WERI-Rb-1 (cell line): Measurements from ENCODE around the gene DRD1.
"Not testable (repeated sequence)": the region's sequence is repeated elsewhere in the genome, so short reads cannot be mapped to it uniquely, and the experiment has no call there.

Source experiments
- DNase-seq: peaks from one replicate; pipeline ENCODE4 v3.0.0-alpha.2; 2020
- H3K27ac ChIP-seq: fragments of 250-450 bp; sonication (Bioruptor Pico); 2 replicates; pipeline ENCODE4 v1.5.1; 2020; ENCODE audit warnings: mild to moderate bottlenecking, moderate library complexity
- H3K27me3 ChIP-seq: fragments of 250-450 bp; sonication (Bioruptor Pico); 2 replicates; pipeline ENCODE4 v1.5.1; 2021; ENCODE audit warnings: mild to moderate bottlenecking, low read depth, moderate library complexity; ENCODE audit not compliant: insufficient read depth, severe bottlenecking
- H3K36me3 ChIP-seq: fragments of 250-450 bp; sonication (Bioruptor Pico); 2 replicates; pipeline ENCODE4 v1.5.1; 2020; ENCODE audit warnings: mild to moderate bottlenecking, moderate library complexity
- H3K4me3 ChIP-seq: 2 replicates; pipeline ENCODE4 v1.5.1; 2011; ENCODE audit warnings: low read depth, mild to moderate bottlenecking, control low read depth, low read length
- H3K9me3 ChIP-seq: fragments of 250-450 bp; sonication (Bioruptor Pico); 2 replicates; pipeline ENCODE4 v1.5.1; 2021; ENCODE audit warnings: mild to moderate bottlenecking, moderate library complexity; ENCODE audit not compliant: severe bottlenecking
- TF ChIP-seq, protein P1 (sequence below): IDR thresholded peaks from 2 replicates; pipeline ENCODE4 v1.5.1; 2011; ENCODE audit warnings: low read depth, mild to moderate bottlenecking, control low read depth, inconsistent platforms, low read length

DRD1 gene

DNA sequence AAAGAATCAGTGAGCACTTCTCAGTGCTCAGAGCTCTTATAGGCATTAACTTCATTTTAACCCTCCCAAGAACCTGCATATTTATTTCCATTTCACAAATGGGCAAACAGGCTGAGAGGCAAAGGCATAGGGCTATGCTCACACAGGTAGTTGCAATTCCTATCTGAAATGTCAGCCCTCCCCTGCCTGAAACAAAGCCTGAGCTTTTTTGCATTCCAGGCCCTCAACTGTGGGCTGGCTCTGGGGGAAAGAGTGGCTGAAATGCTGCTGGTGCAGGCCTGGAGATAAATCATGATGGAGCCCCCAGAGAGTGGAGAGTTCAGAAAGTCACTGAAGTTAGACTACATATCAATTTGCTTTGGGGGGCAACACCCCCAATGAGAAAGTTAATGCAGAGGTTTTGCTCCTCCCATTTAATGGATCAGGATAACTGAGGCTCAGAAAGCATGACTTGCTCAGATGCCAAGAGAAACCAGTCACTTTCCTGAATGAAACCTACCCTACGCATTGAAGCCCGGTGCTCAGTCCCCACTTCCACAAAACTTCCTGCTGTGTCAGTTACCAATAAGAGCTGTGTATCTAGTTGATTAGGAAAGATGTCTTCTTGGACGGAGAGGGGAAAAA is 5.6 kb downstream of the DRD1 start:
- H3K9me3 ChIP-seq: no peaks in the 10 kb centered on the region
- no peak overlapping the region for H3K27ac ChIP-seq
- TF ChIP-seq, protein P1, sequence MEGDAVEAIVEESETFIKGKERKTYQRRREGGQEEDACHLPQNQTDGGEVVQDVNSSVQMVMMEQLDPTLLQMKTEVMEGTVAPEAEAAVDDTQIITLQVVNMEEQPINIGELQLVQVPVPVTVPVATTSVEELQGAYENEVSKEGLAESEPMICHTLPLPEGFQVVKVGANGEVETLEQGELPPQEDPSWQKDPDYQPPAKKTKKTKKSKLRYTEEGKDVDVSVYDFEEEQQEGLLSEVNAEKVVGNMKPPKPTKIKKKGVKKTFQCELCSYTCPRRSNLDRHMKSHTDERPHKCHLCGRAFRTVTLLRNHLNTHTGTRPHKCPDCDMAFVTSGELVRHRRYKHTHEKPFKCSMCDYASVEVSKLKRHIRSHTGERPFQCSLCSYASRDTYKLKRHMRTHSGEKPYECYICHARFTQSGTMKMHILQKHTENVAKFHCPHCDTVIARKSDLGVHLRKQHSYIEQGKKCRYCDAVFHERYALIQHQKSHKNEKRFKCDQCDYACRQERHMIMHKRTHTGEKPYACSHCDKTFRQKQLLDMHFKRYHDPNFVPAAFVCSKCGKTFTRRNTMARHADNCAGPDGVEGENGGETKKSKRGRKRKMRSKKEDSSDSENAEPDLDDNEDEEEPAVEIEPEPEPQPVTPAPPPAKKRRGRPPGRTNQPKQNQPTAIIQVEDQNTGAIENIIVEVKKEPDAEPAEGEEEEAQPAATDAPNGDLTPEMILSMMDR: no peak
- H3K4me3 ChIP-seq: no peak overlapping the region
- peaks cover 92% of the 10 kb centered on the region for H3K27me3 ChIP-seq
- DNase-seq: no peak
- H3K36me3 ChIP-seq: no peaks in the 10 kb centered on the region

DNA sequence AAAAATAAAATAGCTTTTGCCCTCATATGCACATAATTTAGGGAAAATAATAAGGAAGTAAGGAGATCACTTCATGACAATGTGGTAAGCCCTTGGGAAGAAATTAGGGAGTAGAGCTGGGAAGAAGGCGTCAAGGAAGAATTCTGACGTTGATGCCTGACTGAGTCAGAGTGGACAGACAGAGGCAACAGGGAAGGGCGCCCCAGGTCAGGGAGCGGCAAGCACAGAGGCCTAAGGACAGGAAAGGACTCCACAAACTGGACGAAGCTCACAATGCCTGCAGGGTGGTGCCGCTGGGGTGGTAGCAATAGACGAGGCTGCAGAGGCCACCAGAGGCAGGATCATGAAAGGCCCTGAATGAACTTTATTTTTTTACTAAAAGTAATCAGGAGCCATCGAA is 7.6 kb downstream of the DRD1 start:
- H3K4me3 ChIP-seq: no peak overlapping the region
- TF ChIP-seq, protein P1: no peak
- no peak overlapping the region for H3K27ac ChIP-seq
- DNase-seq: no peak
- H3K36me3 ChIP-seq: no peaks in the 10 kb centered on the region
- H3K27me3 ChIP-seq: peaks cover 92% of the 10 kb centered on the region
- no peaks in the 10 kb centered on the region for H3K9me3 ChIP-seq

DNA sequence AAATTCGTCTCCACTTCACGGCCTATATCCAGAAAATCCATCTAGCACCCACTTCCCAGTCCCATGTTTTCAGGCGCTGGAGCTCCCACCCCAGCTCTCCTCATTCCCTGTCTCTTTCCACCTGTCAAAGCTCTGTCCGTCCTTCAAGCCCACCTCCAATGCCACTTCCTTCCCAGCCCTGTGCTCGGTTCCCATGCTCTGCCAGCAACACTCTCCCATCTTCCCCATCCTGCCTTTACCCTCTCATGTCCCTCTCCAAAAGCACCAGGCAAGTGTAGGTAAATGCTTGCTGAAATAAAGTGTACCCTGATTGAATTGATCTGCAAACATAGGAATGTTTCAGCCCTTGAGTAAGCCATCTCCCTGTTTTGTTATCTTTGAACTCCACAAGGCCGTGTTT is 9.2 kb downstream of the DRD1 start:
- TF ChIP-seq, protein P1: no peak
- Histone ChIP-seq H3K27ac (no peak overlapping the region), H3K9me3 (no peaks in the 10 kb centered on the region), H3K4me3 (no peak overlapping the region), H3K27me3 (peaks cover 91% of the 10 kb centered on the region), H3K36me3 (no peaks in the 10 kb centered on the region)
- no peak for DNase-seq

DNA sequence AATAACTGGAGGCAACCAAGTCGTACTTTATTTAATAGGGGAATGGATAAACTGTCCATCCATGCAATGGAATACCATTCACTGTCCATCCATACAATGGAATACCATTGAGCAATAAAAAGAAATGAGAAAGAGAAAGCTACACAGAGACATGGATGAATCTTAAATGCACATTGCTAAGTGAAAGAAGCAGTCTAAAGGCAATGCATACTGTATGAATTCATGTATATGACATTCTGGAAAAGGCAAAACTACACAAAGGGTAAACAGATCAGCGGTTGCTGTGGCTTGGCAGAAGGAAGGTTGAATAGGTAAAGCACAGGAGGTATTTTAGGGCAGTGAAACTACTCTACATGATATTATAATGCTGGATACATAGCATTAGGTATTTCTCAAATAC is 16.2 kb downstream of the DRD1 start:
- DNase-seq: no peak
- Histone ChIP-seq H3K36me3 (no peaks in the 10 kb centered on the region), H3K27me3 (peaks cover 86% of the 10 kb centered on the region), H3K4me3 (no peak overlapping the region), H3K27ac (no peak overlapping the region), H3K9me3 (peaks cover 6% of the 10 kb centered on the region)
- TF ChIP-seq, protein P1: no peak

DNA sequence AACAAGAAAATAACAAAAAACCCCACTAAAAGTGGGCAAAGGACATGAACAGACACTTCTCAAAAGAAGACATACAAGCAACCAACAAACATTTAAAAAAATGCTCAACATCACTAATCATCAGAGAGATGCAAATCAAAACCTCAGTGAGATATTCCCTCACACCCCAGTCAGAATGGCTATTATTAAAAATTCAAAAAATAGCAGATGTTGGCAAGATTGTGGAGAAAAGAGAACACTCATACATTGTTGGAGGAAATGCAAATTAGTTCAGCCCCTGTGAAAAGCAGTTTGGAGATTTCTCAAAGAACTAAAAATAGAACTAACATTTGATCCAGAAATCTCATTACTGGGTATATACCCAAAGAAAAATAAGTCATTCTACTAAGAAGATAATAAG is 19.4 kb downstream of the DRD1 start:
- H3K9me3 ChIP-seq, H3K27ac ChIP-seq, DNase-seq, H3K36me3 ChIP-seq, H3K4me3 ChIP-seq: not testable (repeated sequence)
- peaks cover 67% of the 10 kb centered on the region for H3K27me3 ChIP-seq

DNA sequence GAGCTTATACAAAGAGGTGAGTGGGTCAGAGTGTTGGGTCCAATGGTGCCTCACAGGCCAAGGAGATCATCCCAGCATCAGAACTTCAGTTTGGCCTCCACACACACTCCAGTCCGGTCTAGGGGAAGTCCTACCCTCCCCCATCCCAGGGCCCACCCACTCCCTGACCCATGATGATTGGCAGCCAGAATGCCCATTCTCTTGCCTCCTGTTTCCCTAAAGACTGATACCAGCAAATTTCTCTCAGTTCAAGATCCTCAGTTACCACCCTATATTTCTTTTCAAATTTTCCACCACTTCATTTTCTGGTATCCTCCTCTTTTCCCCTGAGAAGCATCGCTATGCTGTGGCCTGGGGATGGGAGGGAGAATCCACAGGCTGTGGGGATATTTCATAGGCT is 21.9 kb downstream of the DRD1 start:
- no peak for DNase-seq
- Histone ChIP-seq H3K4me3 (no peak overlapping the region), H3K36me3 (no peaks in the 10 kb centered on the region), H3K27ac (no peak overlapping the region), H3K9me3 (no peaks in the 10 kb centered on the region), H3K27me3 (peaks cover 62% of the 10 kb centered on the region)
- TF ChIP-seq, protein P1: no peak
